CD14-positive monocyte (primary cell): ENCODE results near the gene CACNB2. TPM values are rescaled to one million over a fixed set of nuclear protein-coding genes. Genes with fewer than 3 reads are reported as not detected.

Source experiments
- DNase-seq, 3 donors: peaks; one replicate each; pipeline ENCODE4 v3.0.0-alpha.2; 2011 to 2022
- H2AFZ ChIP-seq: 2 replicates; pipeline ENCODE4 v1.6.0; 2012; ENCODE audit warnings: mild to moderate bottlenecking, low read depth, low read length, inconsistent platforms; ENCODE audit not compliant: insufficient read depth, poor library complexity, severe bottlenecking
- H3K27ac ChIP-seq, 2 donors: 1 replicate in 1 of 2; 2 replicates in 1 of 2; pipeline ENCODE4 v1.5.1; 2012 to 2013; ENCODE audit warnings: low read length in 2 of 2, control low read depth in 1 of 2, inconsistent platforms in 1 of 2, low read depth in 1 of 2, mild to moderate bottlenecking in 1 of 2
- H3K27me3 ChIP-seq, 2 donors: one replicate each; pipeline versions ENCODE4 v1.6.0 to v1.6.1; 2011 to 2013; ENCODE audit warnings: low read length in 2 of 2; ENCODE audit not compliant: control insufficient read depth in 2 of 2, insufficient read depth in 2 of 2
- H3K36me3 ChIP-seq, 2 donors: replicated peaks in 1 of 2; 1 replicate in 1 of 2; 2 replicates in 1 of 2; pipeline versions ENCODE4 v1.5.1 to v1.6.1; 2012 to 2013; ENCODE audit warnings: low read length in 2 of 2, control low read depth in 1 of 2, inconsistent platforms in 1 of 2, mild to moderate bottlenecking in 1 of 2; ENCODE audit not compliant: insufficient read depth in 2 of 2, control insufficient read depth in 1 of 2
- H3K4me1 ChIP-seq, 2 donors: 1 replicate in 1 of 2; 2 replicates in 1 of 2; pipeline versions ENCODE4 v1.5.1 to v1.6.1; 2012 to 2013; ENCODE audit warnings: low read length in 2 of 2, control low read depth in 1 of 2, inconsistent platforms in 1 of 2, mild to moderate bottlenecking in 1 of 2, moderate library complexity in 1 of 2; ENCODE audit not compliant: insufficient read depth in 2 of 2, control insufficient read depth in 1 of 2
- H3K4me2 ChIP-seq: replicated peaks from 2 replicates; pipeline ENCODE3; 2012; ENCODE audit warnings: low read length, moderate library complexity, mild to moderate bottlenecking; ENCODE audit not compliant: poor library complexity, severe bottlenecking; ENCODE audit errors: extremely low read depth
- H3K4me3 ChIP-seq, 3 experiments: fragments of 200-600 bp in 1 of 3; sonication (generic) in 1 of 3; replicated peaks in 1 of 3; 1 replicate in 2 of 3; 2 replicates in 1 of 3; pipeline ENCODE4 v1.5.1; 2011 to 2013; ENCODE audit warnings: low read length in 3 of 3, mild to moderate bottlenecking in 3 of 3, control low read depth in 2 of 3, low read depth in 2 of 3, inconsistent platforms in 1 of 3, moderate library complexity in 1 of 3
- H3K79me2 ChIP-seq: 2 replicates; pipeline ENCODE4 v1.6.0; 2012; ENCODE audit warnings: mild to moderate bottlenecking, control low read depth, inconsistent platforms, low read length, moderate library complexity; ENCODE audit not compliant: insufficient read depth
- H3K9ac ChIP-seq: 2 replicates; pipeline ENCODE4 v1.6.0; 2017; ENCODE audit warnings: low read length, mild to moderate bottlenecking; ENCODE audit not compliant: insufficient read depth, poor library complexity, severe bottlenecking
- H3K9me3 ChIP-seq, 2 donors: replicated peaks in 1 of 2; 1 replicate in 1 of 2; 2 replicates in 1 of 2; pipeline versions ENCODE4 v1.5.1 to v1.6.1; 2012 to 2013; ENCODE audit warnings: low read length in 2 of 2, control low read depth in 1 of 2; ENCODE audit not compliant: control insufficient read depth in 1 of 2, insufficient read depth in 1 of 2
- H4K20me1 ChIP-seq: 2 replicates; pipeline ENCODE4 v1.6.0; 2012; ENCODE audit warnings: mild to moderate bottlenecking, low read length, control low read depth, moderate library complexity; ENCODE audit not compliant: insufficient read depth
- H3K27ac Mint-ChIP-seq, 7 donors: one replicate each; pipeline ENCODE4 v1.8.0; 2020; ENCODE audit warnings: mild to moderate bottlenecking in 7 of 7, mixed read lengths in 7 of 7, moderate library complexity in 6 of 7, inconsistent platforms in 2 of 7
- H3K27me3 Mint-ChIP-seq, 3 donors: one replicate each; pipeline ENCODE4 v1.8.0; 2021 to 2022; ENCODE audit warnings: low read depth in 3 of 3, mild to moderate bottlenecking in 3 of 3, mixed read lengths in 3 of 3, moderate library complexity in 3 of 3, inconsistent platforms in 1 of 3
- H3K36me3 Mint-ChIP-seq, 2 donors: one replicate each; pipeline ENCODE4 v1.8.0; 2020; ENCODE audit warnings: mixed read lengths in 2 of 2, inconsistent platforms in 1 of 2, mild to moderate bottlenecking in 1 of 2
- H3K4me1 Mint-ChIP-seq: one replicate; pipeline ENCODE4 v1.8.0; 2020; ENCODE audit warnings: mild to moderate bottlenecking, mixed read lengths
- H3K4me3 Mint-ChIP-seq, 2 donors: one replicate each; pipeline ENCODE4 v1.8.0; 2020; ENCODE audit warnings: mild to moderate bottlenecking in 2 of 2, mixed read lengths in 2 of 2, moderate library complexity in 1 of 2
- H3K9me3 Mint-ChIP-seq, 7 donors: one replicate each; pipeline ENCODE4 v1.8.0; 2020 to 2022; ENCODE audit warnings: mixed read lengths in 7 of 7, mild to moderate bottlenecking in 6 of 7, moderate library complexity in 6 of 7, inconsistent platforms in 2 of 7
- CTCF ChIP-seq: fragments of 200-600 bp; IDR thresholded peaks from one replicate; pipeline ENCODE4 v1.8.0; 2022; ENCODE audit warnings: antibody characterized with exemption, mild to moderate bottlenecking
- WGBS: methylation state at CpG from one replicate; pipeline ENCODE4 v1.1.5; 2013; ENCODE audit warnings: missing lambda C conversion rate; ENCODE audit not compliant: insufficient coverage; 5-methylcytosine and 5-hydroxymethylcytosine counted together
- intact Hi-C, 2 donors: fragments of 100-400 bp; cut with micrococcal nuclease; formaldehyde crosslinking; loops; one replicate each; pipeline versions ENCODE4 v1.15.0 to v1.15.1; 2023
- polyA plus RNA-seq, 3 donors: library from polyadenylated mRNA; depleted of rRNA in 1 of 3; unstranded in 2 of 3; stranded (reverse) in 1 of 3; fragments of 300-500 nt in 2 of 3; fragments of >200 nt in 1 of 3; fragmentation: Illumina TruSeq in 2 of 3; gene quantifications; 1 replicate in 2 of 3; 2 replicates in 1 of 3; pipeline ENCODE4 v1.2.3, GENCODE V29; 2012 to 2021

The CACNB2 gene
- polyA plus RNA-seq, 3 donors = 0.05 TPM; not detected in 2

DNA sequence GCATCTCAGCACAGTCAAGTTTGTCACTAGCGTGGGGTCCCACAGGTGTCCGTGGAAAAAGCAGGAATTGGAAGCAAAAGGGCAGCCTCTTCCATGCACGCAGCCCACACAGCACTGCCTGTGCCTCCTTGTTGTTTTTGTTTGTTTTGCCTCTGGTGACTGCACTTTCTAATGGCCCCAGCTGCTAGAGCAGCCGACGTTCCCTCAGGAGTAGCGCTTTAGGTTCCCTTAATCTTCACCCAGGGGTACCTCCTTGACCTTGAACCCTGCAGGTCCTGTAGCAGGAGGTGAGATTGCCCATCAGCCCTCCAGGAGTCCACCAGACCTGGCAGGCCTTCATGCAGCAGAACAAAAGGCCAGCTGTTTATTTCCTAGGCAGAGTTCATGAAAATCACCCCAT is 210.1 kb downstream of the CACNB2 start:
- intact Hi-C loops = no loop called here
- Histone ChIP-seq H3K4me1 (no peaks in the 10 kb centered on the region), H3K27me3 (no peaks in the 10 kb centered on the region), H3K4me2 (no peak overlapping the region), H4K20me1 (no peaks in the 10 kb centered on the region), H3K9ac (no peak overlapping the region), H3K4me3 (no peak overlapping the region), H2AFZ (no peak overlapping the region), H3K79me2 (no peaks in the 10 kb centered on the region), H3K27ac (no peak overlapping the region), H3K36me3 (no peaks in the 10 kb centered on the region), H3K9me3 (no peaks in the 10 kb centered on the region)
- Mint-ChIP-seq H3K4me1 (no peaks in the 10 kb centered on the region), H3K27me3 (peaks cover 0 to 2% (median 0%) of the 10 kb centered on the region in 3 donors), H3K27ac (no peak overlapping the region), H3K4me3 (no peak overlapping the region), H3K36me3 (no peaks in the 10 kb centered on the region), H3K9me3 (peaks cover 0 to 3% (median 0%) of the 10 kb centered on the region in 7 donors)
- no peak for DNase-seq
- no peak for TF ChIP-seq CTCF
- WGBS = 87% methylated on average over 6 of the region's 6 CpGs

DNA sequence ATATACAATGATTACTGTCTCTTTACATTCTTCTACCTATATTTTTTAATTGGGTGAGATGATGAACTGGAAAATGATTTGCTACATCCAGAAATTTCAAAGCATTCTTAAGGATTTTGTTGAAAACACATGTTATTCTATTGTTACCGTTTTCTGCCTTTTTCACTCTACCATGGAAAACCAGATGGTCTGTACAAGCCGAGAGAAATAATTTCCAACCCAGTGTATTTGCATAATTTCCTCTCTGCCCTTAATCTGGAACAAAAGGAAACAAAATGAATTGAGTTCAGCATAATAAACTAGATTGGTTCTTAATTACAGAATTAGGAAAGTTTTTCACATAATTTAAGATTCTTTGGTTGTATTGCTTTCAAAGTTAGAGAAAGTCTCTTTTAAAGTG is 211.2 kb downstream of the CACNB2 start:
- Histone ChIP-seq H3K4me1 (no peaks in the 10 kb centered on the region), H4K20me1 (no peaks in the 10 kb centered on the region), H3K36me3 (no peaks in the 10 kb centered on the region), H3K4me3 (no peak overlapping the region), H3K27ac (no peak overlapping the region), H3K79me2 (no peaks in the 10 kb centered on the region), H3K4me2 (no peak overlapping the region), H3K9me3 (no peaks in the 10 kb centered on the region), H3K27me3 (no peaks in the 10 kb centered on the region), H3K9ac (no peak overlapping the region), H2AFZ (no peak overlapping the region)
- Mint-ChIP-seq H3K9me3 (peaks cover 0 to 3% (median 0%) of the 10 kb centered on the region in 7 donors), H3K36me3 (no peaks in the 10 kb centered on the region), H3K4me1 (no peaks in the 10 kb centered on the region), H3K27me3 (peaks cover 0 to 2% (median 0%) of the 10 kb centered on the region in 3 donors), H3K27ac (no peak overlapping the region), H3K4me3 (no peak overlapping the region)
- TF ChIP-seq CTCF = no peak
- no CpG with 5 or more reads among the region's 2 CpGs for WGBS
- DNase-seq = no peak
- intact Hi-C loops = no loop called here
